HPDE6-E6E7 (cell line): Measurements from ENCODE around the gene CXCR3.
"Not testable (repeated sequence)": the region's sequence is repeated elsewhere in the genome, so short reads cannot be mapped to it uniquely, and the experiment has no call there.

Experiments
- DNase-seq: peaks from one replicate; pipeline ENCODE4 v3.0.0; 2011; ENCODE audit warnings: missing footprints; ENCODE audit errors: extremely low spot score

Gene CXCR3

DNA sequence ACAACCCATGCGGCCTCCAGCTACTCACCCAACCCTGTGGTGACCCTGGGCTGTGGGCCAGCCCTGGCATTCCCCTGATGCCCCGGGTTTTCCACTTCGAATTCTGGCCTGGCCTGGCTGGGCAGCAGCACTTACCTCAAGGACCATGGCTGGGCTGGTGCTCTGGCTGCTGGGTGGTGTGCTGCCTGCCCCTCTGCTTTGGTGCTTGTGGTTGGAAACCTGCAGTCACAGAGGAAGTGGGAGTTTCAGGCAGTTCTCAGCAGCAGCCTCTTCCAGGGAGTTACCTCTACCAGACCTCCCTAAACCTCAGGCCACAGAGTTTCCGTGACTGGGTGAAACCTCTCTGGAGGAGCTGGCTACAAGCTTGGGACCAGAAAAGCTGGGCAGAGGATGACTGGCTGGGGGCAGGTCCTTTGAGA lies at the start of gene CXCR3:
Gene CXCR3 (minus strand): TSS at position 209 of the 419 bp plus-strand sequence. CDS start 62 bp downstream, at position 147.
- DNase-seq, result no peak

DNA sequence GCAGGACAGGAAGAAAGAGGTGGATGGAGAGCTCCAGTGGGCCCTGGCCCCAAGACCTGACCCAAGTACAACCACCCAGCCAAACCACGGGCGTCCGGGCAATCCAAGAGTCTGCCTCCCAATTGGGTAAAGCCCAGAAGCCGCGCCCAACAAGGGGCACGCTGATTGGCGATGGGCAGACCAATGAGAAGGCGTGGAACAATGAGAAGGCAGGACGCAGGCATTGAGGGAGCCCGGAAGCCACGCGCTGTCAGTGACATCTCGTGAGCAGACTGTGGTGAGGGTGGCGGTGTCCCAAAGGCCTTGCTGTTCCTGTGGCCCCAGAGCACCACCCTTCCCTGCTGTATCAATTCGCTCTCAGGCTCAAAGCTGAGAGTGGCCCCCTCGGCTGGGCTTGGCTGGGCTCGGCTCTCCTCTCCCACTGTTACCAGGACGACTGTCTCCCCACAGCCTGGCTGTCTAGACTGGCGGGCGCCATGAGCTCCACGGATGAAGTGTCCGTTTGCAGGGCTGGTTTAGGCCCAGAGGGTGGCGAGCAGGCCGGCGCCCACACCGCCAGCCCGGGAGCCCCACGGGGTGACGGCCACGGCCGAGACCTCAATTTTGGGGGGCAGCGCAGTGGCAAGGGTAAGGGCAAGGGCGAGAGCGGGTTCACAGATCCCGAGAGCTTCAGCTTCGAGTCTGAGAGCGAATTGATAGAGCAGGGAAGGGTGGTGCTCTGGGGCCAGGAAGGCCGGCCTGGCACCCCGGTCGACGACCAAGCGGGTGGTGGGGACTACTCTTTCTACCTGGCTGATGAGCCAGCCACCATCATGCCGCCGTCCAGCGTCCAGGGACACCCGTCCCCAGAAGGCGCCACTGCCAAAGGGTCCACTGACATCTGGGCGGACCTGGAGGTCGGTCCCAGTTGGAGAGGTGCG lies 49.3 kb upstream of the CXCR3 start, which contains the start of gene LOC101059915:
Gene LOC101059915 (plus strand): TSS at position 219 of the 920 bp plus-strand sequence.
- DNase-seq, result no peak

DNA sequence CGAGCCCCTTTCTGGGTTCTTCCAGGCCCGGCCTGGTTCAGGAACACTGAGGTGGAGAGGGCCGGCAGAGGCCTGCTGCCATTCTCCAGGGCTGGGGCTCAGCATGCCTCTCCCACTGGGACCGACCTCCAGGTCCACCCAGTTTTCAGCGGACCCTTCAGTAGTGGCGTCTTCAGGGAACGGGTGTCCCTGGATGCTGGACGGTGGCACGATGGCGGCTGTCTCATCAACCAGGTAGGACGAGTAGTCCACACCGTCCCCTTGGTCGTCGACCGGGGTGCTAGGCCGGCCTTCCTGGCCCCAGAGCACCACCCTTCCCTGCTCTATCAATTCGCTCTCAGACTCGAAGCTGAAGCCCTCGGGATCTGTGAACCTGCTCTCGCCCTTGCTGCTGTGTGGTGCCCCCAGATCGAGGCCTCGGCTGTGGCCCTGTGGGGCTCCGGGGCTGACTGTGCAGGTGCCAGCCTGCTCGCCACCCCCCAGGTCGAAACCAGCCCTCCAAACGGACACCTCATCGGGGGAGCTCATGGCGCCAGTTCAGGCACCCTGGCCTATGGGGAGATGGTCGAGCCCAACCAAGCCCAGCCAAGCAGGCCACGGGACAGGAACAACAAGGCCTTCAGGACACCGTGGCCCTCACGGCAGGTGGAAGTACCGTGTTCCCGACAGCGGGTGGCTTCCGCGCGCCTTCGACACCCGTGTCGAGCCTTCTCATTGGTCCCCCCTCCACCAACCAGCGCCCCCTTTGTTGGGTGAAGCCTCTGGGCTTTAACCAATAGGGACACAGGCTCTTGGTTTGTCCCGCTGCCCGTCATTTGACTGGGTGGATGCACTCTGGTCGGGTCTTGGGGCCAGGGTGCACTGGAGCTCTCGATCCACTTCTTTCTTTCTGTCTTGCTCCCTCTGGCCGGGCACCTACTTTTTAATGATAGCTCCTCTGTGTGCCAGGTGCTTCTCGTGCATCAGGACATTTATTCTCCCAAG lies 48.2 kb upstream of the CXCR3 start:
- no peak for DNase-seq

DNA sequence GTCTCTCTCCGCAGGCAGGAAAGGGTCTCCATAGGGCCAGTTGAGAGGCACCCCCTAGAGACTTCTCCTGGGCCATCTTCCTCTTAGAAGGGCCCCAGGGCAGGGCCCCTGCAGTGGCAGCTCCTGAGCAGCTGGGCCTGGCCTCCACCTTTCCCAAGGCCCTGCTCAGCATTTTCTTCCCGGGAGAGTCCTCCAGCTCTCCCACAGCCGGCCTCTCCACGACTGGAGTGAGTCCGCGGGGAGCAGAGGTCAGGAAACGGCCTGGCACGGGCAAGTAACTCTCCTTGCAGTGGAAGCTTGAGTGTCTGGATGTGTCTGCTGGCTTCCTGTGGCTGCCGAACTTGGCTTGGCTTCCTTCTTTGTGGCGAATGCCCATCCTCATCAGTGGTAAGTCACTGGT lies 47.4 kb upstream of the CXCR3 start:
- no peak for DNase-seq

DNA sequence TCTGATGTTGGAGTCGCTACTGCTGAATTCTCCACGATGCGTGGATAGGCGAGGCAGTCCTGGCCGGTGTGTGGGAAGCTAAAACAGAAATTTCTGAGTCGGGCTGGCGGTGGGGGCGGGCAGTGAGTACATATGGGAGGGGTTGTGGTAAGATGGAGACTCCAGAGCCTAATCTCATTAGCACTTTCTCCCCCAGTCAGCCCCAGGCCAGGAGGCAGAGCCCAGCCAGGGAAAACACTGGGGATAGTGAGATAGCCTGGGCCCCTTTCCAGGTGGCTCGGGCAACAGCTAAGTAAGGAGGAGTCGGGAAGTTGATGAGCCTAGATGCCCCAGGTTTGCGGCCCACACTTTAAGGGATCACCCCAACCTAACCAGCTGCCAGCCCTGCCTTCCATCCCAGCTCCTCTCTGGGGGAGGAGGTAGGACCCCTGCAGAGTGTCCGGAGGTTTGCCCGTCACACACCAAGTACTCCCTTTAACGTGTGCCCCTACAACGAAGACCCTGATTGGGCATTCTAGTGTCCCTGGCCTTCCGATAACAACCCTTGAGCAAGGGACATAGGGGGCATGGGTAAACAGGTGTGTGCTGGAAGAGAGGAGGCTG lies 46.7 kb upstream of the CXCR3 start:
- no peak for DNase-seq

DNA sequence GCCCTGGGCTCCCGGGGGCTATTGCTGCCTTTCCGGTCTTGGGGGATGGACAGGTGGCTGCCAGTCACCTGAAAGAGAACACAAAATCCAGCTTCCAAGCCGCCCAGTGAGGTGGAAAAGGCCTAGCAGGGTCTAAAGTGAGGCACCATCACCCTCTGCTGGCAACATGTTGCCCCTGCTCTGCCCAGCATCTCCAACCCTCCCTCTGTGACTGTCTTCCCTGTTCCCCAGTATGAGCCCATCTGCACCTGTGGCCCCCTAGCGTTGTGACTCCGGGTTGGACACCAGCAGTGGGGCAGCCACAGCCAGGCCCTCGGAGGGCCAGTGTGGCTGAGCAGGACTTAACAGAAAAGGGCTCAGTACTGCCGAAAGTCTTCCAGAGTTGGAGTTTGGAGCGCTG lies 45.9 kb upstream of the CXCR3 start:
- not testable (repeated sequence) for DNase-seq

DNA sequence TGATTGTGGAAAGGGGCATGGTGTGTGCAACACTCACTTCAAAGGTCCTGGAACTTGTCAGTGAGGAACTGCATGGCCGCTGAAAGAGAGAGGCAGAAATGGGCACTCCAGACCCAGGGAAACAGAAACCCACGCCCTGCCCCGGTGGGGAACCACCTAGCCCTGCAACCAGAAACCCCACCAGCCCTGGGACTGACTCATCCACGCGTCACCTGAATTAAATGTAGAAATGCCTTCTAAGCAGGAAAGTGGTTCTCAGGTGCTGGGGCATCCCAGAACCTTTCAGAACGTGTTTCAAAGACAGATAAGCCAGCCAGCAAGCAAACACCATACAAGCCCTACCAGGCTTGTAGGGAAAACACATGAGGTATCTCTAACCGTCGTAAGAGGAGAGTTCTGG lies 44.9 kb upstream of the CXCR3 start:
- not testable (repeated sequence) for DNase-seq

DNA sequence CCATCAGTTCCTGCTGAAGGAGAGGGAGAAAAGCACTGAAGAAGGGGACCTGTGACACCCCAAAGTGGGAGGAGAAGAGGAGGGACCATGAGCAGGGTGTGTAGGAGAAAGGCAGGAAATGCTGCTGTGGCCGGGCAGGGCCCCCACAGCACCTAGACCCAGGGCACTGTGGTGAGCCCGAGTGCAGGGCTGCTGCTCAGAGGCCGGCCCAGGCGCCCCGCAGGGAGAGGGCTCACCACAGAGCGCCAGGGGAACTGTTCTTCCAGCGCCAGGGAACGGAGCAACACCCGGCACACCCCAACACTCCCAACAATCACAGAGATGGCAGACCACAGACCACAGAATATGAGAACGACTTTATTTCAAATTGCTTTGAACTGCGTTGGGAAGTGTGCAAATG lies 44.3 kb upstream of the CXCR3 start:
- not testable (repeated sequence) for DNase-seq

DNA sequence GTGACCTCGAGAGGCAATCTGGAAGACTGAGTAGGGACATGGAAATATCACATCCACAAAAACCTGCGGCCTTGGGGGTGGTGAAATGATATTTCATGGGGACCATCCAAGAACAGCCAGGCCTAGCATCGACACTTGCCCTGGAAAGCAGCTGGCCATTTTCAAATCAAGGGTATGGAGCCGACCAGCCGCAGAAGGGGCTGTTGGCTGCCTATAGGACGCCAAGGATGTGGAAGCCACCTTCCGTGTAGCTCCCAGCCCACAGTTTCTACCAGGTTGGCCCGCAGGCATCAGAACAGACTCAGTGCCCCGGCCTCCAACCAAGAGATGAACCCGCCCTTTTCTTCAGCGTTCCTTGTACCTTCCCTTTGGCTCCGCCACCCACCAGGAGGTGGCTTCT lies 43.6 kb upstream of the CXCR3 start:
- no peak for DNase-seq

DNA sequence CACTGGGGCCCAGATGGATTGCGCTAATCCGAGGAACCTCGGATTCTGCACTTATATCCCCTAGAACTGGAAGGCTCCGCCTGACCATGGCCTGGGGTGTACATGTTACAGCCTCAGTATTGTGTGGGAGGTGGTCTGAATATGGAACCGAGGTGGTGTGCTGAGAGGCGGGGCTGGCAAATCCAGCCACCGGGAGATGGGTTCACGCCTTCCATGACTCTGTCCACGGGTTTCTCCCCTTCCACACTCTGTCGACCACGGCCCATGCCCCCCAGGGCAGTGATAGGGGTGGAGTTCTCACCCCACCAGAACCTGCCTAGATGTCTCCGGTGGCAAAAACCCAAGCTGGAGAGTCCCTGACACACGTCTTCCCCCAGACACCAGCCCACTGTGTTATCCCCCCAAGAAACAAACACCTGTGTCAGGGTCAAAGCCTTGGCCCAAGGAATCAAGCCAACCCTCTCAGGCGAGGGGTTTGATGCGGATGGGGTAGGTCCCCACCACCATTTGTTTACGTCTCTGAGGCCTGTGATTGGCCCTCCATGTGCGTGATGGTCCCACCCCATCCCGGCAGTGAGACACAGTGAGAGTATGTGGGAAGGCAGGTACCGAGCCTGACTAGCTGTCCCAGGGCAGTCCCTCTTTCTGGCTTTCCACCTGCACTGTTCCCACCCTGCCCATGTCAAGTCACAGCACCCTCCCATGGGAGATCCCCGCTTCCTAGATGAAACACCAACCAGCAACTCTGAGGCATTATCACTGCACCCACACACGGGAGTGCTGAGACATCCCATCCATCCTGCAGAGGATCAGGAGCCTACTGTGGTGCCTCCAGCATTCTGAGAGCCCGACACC lies 42.5 kb upstream of the CXCR3 start:
- no peak for DNase-seq

DNA sequence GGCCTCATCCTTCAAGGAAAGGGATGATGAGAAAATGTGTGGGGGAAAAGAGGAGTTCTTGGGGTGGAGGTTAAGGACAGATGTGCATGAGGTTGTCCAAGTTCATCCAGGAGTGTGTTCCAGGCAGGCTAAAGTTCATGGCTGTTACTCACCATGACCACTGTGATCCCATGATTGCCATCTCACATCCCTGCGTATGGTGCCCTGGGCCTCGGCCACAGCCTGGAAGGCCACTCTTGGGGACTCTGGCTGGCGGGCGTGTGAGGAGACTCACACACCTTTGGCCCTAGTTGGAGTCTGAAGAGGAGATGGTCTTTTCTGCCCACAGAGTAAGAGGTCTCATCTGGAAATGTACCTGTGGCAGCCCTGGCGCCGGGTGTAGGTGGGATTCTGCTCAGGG lies 41.6 kb upstream of the CXCR3 start:
- DNase-seq, result no peak

DNA sequence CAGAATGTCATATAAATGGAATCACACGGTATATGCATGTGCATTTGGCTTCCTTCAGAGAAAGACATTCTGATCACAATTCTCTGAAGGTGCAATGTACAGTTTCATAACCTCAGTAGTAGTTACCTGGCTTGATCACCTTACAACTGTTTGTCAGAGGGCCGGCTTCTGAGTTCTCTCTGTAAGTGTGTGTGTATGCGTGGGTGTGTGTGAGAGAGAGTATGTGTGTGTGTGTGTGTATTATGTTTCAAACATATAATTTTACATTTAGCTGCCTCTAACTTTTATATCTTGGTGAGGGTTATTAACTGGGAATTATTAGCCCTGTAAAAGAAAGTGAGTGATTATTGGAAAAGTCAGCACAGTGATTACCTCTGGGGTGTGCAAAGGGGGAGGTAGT lies 41.0 kb upstream of the CXCR3 start:
- DNase-seq, result no peak

DNA sequence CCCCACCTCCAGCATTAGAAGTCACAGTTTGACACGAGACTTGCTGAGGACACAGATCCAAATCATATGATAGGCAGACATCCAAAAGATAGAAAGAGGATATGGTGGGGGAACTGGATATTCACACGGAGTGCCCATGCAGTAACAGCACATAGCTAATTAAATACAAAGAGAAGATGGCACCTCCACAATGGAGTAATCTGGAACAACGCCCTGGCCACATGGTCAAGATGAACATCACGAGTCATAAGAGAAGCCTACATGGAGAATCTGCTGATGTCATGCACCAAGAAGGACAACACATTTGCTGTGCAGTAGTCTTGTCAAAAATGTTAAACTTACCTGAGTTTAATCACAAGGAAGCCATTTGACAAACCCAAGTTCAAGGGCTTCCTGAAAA lies 39.0 kb upstream of the CXCR3 start:
- DNase-seq, result no peak

DNA sequence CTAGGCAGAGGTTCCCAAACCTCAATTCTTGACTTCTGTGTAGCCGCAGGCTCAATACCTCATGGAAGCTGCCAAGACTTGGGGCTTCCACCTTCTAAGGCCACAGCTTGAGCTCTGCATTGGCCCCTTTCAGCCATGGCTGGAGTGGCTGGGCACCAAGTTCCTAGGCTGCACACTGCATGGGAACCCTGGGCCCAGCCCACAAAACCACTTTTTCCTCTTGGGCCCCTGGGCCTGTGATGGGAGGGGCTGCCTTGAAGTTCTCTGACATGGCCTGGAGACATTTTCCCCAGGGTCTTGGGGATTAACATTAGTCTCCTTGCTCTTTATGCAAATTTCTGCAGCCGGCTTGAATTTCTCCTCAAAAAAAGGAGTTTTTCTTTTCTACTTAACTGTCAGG lies 35.0 kb upstream of the CXCR3 start:
- DNase-seq, result no peak

DNA sequence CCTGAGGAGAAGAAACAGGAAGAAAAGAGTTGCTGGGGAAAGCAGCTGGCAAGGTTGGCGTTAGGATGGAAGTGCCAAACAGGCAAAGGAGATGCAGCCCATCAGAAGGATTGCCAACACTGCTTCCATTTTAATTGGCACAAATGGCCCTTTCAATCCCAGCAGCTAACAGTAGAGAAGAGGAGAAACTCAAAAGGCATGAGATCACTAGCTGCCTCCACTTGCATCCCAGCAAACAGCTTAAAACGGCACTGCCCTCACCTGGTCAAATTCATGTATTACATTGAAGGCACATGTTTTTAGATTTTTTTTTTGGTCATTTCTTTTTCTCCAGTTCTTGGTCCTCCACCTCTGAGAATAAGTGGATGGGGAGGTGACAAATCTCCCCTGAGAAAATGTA lies 34.1 kb upstream of the CXCR3 start:
- DNase-seq, result no peak

DNA sequence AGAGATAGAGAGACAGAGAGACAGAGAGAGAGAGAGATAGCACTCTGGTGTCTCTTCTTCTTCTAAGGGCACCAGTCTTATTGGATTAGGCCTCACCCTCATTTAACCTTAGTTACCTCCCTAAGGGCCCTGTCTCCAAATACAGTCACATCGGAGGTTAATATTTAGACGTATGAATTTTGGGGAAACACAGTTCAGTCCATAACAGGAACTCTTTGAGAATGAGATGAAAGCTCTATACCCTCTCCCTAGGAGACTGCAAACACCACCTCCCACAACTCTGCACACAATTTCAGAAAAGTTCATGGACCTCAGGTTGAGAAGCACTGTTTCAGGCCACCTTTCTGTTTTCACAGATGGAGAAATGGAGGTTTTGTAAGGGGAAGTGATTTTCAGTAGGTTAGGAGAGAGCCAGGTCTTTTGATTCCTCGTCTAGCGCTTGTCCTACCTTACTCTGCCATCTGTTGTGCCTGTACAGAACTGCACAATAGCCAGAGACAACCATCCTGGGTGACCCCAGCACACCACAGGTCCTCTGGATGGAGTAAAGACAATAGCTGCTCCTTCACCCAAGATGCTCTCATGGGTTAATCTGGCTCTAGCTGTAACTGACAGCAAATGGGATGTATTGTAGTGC lies 32.1 kb upstream of the CXCR3 start:
- no peak for DNase-seq

DNA sequence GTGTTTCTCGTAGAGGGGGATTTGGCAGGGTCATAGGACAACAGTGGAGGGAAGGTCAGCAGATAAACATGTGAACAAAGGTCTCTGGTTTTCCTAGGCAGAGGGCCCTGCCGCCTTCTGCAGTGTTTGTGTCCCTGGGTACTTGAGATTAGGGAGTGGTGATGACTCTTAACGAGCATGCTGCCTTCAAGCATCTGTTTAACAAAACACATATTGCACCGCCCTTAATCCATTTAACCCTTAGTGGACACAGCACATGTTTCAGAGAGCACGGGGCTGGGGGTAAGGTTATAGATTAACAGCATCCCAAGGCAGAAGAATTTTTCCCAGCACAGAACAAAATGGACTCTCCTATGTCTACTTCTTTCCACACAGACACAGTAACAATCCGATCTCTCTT lies 26.1 kb upstream of the CXCR3 start:
- not testable (repeated sequence) for DNase-seq

DNA sequence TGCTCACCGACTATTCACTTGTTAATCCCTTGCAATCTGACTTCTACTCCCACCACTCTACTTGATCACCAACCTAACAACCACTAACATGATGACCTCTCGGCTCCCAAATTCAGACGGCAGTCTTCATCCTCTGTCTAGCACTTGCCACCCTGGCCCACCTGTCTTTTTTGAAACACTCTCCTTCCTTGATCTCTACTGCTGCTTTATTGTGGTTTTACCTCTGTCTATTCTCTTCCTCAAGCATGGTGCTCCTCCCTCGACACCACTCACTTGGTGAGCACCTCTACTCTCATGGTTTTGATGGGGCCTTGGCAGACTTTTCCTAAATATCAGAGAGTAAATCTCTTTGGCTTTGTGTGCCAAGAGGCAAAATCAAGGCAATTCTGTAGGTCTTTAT lies 21.7 kb upstream of the CXCR3 start:
- DNase-seq, result no peak

DNA sequence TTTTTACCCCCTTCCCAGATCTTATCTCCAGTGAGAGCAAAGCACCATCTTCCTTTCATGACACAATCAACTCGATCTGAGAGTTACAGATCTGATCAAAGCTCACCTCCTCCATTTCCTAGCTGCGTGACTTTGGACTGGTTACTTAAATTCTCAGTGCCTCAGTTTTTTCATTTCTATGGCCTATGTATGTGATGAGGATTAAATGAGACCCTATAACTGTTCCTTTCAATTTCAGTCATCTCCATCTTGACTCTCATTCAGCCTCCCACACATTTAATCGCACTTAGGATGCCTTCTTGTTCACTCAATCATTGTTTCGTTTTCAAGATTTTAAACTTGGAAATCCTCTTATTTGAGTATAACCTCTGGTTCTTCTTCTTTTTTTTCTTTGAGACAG lies 20.1 kb upstream of the CXCR3 start:
- no peak for DNase-seq

DNA sequence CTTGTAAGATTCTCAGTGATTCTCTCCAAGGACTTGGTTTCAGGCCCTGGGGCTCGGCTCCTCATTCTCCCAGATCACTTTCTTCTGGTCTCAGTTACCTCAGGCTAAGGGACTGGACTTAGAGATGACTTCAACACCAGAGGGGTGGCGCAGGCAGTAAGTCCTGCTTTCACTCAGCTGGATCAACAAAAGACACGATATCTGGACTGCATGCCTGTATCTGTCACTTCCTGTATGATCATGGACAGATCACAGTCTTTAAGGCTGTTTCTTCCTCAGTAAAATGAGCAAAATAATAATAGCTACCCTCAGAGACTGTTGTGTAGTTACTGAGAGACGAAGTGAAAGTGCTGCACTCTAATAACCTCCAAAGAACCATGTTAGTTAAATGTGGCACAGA lies 19.5 kb upstream of the CXCR3 start:
- no peak for DNase-seq

DNA sequence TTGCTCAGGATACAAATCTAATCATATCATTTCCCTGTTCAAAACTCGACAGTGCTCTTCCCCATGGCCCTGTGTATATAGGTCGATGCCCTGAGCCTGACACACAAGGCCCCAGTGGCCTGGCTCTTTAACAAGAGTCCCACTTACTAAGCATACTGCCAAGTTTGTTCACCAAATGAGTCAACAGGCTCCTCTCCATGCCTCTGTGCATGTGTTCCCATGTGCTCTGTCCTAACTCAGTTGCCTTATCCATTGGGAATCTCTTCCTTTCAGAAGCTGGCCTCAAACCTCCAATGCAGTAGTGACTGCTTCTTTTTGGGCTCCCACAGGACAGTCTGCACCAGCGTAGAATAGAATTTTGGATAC lies 18.9 kb upstream of the CXCR3 start:
- DNase-seq, result no peak
